ENCODE data around the gene PNMT. TPM values are rescaled to one million over a fixed set of nuclear protein-coding genes. Genes with fewer than 3 reads are reported as not detected.
"Not testable (repeated sequence)": the region's sequence is repeated elsewhere in the genome, so short reads cannot be mapped to it uniquely, and the experiment has no call there.

The PNMT gene
- total RNA-seq, 1 experiment from 2014 or later, result 0.17 TPM

DNA sequence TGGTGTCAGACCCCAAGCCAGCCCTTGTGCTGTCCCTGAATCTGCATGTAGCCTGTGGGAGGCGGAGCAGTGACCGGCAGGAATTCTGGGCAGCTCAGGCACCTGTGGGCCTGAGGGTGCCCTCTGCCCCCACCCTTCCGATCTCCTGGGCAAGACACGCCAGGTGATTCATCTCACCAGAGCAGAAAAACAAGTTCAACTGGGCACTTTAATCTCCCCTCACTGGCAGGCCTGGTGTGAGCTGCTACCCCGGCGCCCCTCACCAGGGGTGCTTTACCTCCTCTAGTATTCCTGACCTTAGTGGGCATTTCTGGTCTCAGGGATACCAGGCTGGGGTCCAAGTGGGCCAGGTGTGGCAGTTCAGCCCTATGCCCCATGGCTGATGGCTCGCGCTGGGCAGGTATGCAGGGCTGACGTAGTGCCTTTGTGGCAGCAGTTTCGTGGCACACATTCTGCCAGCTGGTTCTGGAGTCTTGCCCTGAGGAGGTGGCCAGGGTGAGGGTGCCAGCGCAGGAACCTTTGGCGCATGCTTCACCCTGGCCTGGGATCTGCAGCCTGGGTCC is 37.6 kb downstream of the PNMT start:
- DNase-seq (ENCODE audit: low read depth), result no peak

DNA sequence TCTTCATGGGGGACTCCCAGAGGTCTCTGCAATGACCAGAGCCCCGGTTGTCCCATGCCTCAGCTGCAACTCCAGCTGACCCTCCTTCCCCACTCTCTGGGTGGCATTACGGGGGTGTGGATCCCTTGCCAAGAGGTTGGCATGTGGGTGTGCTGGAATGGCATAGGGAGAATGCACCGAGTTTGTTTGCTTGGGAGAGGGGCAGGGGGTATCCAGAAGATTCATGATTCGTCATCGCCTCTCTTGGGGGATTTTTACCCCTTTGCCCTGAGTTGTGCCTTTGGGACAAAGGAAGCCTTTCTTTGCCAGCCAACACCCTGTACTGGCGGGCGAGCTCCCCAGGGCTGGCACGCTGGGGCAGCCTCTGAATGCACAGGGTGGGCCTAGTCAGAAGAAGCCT is 38.1 kb downstream of the PNMT start:
- no peak for DNase-seq (ENCODE audit: low read depth)

DNA sequence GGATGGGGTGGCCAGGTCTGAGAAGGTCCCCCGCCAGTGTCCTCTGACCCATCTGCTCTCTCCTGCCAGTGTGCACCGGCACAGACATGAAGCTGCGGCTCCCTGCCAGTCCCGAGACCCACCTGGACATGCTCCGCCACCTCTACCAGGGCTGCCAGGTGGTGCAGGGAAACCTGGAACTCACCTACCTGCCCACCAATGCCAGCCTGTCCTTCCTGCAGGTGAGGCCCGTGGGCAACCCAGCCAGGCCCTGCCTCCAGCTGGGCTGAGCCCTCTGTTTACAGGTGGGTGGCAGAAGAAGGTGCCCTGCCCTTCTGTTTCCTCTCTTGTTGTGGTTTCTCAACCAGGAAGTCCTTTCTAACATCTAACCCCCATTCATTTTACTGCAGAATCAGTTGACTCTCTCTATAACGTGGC is 38.7 kb downstream of the PNMT start:
- DNase-seq (ENCODE audit: low read depth), result no peak

DNA sequence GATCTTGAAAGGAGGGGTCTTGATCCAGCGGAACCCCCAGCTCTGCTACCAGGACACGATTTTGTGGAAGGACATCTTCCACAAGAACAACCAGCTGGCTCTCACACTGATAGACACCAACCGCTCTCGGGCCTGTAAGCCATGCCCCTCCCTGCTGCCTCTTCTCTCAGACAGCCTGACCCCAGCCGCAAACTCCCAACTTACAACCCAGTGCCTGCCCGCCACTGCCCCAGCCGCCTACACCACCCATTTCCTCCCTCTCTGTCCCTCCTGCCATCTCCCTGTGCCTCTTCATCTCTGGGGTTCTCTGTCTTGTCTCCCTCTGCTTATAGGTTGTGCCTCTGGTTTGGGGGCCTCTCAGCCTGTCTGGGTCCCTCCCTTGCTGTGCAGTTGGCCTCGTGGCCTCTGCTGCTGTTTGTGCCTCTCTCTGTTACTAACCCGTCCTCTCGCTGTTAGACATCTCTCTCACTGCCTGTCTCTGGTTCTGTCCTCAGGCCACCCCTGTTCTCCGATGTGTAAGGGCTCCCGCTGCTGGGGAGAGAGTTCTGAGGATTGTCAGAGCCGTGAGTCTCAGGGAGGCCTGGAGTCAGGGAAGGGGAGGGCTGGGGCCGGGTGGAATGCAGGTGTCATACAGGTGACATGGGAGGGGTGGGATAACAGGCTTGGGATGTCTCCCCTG is 41.2 kb downstream of the PNMT start:
- no peak for DNase-seq (ENCODE audit: low read depth)

DNA sequence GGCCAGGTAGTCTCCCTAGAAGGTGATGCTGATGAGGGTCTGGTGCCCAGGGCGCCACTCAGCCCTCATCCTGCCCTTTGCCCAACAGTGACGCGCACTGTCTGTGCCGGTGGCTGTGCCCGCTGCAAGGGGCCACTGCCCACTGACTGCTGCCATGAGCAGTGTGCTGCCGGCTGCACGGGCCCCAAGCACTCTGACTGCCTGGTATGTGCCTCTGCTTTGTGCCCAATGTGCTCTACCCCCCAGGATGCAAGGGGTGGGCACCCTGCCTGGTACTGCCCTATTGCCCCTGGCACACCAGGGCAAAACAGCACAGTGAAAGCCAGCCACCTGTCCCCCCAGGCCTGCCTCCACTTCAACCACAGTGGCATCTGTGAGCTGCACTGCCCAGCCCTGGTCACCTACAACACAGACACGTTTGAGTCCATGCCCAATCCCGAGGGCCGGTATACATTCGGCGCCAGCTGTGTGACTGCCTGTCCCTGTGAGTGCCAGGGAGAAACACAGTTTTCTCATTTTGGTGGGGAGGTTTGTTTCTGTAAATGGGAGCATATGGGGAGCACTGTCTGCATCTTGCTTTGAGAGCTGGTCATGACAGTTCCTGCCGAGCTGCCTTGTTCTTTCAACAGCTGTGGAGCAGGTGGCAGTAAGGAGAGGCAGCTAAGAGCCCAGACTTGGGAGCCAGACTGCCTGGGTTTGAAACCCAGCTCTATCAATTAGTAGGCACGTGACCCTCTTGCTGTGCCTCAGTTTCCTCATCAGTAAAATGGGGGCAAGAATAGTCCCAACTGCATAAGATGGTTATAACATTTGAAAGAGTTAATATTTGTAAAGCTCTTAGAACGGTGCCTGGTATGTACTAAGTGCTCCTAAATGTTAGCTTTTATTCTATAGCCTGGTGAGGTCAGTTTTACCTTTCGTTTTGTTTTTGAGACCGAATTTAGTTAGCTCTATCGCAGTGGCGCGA is 42.0 kb downstream of the PNMT start:
- no peak for DNase-seq (ENCODE audit: low read depth)

DNA sequence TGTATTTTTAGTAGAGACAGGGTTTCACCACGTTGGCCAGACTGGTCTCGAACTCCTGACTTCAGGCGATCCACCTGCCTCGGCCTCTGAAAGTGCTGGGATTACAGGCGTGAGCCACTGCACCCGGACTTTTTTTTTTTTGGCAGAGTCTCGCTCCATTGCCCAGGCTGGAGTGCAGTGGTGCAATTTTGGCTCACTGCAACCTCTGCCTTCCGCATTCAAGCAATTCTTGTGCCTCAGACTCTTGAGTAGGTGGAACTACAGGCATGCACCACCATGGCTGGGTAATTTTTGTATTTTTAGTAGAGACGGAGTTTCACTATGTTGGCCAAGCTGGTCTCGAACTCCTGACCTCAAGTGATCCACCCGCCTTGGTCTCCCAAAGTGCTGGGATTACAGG is 42.8 kb downstream of the PNMT start:
- not testable (repeated sequence) for DNase-seq (ENCODE audit: low read depth)

DNA sequence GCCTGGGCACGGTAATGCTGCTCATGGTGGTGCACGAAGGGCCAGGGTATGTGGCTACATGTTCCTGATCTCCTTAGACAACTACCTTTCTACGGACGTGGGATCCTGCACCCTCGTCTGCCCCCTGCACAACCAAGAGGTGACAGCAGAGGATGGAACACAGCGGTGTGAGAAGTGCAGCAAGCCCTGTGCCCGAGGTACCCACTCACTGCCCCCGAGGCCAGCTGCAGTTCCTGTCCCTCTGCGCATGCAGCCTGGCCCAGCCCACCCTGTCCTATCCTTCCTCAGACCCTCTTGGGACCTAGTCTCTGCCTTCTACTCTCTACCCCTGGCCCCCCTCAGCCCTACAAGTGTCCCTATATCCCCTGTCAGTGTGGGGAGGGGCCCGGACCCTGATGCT is 43.6 kb downstream of the PNMT start:
- no peak for DNase-seq (ENCODE audit: low read depth)

DNA sequence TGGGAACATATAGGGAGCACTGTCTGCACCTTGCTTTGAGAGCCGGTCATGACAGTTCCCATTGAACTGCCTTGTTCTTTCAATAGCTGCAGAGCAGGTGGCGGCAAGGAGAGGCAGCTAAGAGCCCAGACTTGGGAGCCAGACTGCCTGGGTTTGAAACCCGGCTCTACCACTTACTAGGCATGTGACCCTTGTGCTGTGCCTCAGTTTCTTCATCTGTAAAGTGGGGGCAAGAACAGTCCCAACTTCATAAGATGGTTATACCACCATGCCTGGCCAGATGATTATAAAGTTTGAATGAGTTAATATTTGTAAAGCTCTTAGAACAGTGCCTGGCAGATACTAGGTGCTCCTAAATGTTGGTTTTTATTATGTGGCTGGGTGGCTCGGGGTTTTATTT is 46.0 kb downstream of the PNMT start:
- no peak for DNase-seq (ENCODE audit: low read depth)

DNA sequence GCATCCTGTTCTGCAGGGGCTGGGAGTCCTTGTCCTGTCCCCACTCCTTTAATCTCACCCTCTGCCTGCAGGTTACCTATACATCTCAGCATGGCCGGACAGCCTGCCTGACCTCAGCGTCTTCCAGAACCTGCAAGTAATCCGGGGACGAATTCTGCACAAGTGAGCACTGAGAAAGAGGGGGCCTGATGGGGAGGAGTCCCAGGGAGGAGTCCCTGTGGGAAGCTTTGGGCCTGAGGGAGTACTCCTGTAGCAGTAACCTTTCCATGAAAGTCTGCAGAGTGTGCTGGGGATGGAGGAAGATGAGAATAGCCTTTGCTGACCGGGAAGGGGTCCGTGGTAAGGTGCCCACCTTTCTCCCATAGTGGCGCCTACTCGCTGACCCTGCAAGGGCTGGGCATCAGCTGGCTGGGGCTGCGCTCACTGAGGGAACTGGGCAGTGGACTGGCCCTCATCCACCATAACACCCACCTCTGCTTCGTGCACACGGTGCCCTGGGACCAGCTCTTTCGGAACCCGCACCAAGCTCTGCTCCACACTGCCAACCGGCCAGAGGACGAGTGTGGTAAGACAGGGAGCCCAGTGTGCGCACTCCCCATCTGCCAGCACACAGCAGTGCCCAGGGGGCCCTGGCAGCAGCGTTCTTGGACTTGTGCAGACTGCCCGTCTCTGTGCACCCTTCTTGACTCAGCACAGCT is 47.3 kb downstream of the PNMT start:
- DNase-seq (ENCODE audit: low read depth), result no peak

DNA sequence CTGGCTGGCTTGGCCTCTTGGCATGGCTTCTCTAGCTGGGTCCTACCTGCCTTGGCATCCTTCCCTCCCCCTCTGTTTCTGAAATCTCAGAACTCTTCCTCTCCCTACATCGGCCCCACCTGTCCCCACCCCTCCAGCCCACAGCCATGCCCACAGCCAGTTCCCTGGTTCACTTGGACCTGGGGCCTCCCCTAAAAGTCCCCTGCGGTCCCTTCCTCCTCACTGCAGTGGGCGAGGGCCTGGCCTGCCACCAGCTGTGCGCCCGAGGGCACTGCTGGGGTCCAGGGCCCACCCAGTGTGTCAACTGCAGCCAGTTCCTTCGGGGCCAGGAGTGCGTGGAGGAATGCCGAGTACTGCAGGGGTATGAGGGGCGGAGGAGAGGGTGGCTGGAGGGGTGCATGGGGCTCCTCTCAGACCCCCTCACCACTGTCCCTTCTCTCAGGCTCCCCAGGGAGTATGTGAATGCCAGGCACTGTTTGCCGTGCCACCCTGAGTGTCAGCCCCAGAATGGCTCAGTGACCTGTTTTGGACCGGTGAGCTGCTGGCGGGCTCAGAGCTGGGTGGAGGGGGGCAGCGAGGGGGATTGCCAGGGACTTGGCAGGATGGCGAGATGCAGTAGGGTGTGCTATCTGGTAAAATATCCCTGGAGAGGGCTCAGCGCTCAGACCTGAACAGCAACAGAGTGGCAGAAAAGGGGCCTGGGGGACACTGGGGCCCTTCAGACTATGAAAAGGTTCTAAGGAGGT is 48.0 kb downstream of the PNMT start:
- no peak for DNase-seq (ENCODE audit: low read depth)

DNA sequence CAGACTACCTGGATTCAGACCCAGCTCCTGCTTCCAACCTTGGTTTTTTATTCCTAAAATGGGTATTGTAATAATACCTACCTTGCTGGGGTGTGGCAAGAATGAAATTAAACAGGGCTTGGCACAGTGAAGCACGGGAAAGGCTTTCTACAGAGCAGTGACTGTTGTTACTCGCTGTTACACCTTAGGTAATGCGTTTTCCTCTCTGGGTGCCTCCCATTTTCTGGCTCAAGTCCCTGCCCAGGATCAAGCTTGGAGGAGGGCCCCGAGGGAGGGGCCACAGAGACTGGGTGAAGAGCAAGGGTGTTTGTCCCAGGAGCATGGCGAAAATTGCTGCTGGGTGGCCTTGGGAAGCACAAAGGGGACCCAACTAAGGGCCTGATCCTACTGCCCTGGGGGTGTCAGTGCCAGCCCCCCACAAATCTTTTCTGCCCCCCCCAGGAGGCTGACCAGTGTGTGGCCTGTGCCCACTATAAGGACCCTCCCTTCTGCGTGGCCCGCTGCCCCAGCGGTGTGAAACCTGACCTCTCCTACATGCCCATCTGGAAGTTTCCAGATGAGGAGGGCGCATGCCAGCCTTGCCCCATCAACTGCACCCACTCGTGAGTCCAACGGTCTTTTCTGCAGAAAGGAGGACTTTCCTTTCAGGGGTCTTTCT is 48.8 kb downstream of the PNMT start:
- DNase-seq (ENCODE audit: low read depth), result no peak

DNA sequence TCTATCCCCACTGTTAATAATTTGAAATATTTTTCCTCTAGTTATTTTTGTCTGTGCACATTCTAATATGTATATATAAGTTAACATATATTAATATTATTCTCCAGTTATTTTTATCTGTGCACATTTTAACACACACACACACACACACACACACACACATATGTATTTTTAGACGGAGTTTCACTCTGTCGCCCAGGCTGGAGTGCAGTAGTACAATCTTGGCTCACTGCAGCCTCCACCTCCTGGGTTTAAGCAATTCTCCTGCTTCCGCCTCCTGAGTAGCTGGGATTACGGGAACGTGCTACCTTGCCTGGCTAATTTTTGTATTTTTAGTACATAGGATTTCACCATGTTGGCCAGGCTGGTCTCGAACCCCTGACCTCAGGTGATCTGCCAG is 49.4 kb downstream of the PNMT start:
- no peak for DNase-seq (ENCODE audit: low read depth)

DNA sequence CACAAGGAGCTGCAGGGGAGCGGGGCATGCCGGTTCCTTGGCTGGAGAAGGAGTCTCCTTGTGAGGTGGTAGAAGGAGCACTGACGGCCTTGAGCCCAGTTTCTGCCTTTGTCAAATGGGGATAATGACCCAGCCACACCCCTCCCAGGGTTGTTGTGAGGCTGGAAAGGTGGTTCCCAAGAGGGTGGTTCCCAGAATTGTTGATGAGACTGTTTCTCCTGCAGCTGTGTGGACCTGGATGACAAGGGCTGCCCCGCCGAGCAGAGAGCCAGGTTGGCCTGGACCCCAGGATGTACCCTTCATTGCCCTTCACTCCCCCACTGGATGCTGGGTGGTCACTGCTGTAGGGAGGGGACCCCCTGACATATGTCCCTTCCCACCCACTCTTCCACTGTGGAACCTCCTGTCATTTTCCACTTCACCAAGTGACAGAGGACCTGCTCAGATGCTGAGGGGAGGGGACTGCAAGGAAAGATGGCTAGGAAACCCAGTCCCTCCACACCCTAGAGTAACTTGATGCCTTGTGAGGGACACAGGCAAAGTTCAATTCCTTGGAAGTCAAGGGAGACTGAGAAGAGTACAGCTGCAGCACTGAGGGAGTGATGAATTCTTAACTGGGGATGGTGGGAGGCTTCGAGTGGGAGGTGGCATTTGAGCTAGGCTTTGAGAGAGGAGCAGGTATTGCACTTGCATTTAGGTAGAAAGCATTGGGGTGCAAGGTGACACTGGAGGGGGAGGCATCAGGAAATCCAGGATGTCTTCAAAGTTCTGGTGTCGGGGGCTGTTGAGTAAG is 51.5 kb downstream of the PNMT start:
- no peak for DNase-seq (ENCODE audit: low read depth)

Other genes starting within 250 kb of the PNMT start
- 17.2 and 21.3 TPM in 2 replicates for gene MED1, start 217.2 kb upstream of the PNMT start, total RNA-seq (2014; rRNA removed)
- gene CDK12, start 207.0 kb upstream of the PNMT start, total RNA-seq (2014; rRNA removed), result 26.0 and 27.7 TPM in 2 replicates
- not detected in 2 replicates for gene NEUROD2, start 60.5 kb upstream of the PNMT start, total RNA-seq (2014; rRNA removed)
- gene PPP1R1B, start 41.5 kb upstream of the PNMT start, total RNA-seq (2014; rRNA removed), result not detected in 2 replicates
- gene STARD3, start 31.3 kb upstream of the PNMT start, total RNA-seq (2014; rRNA removed), result 36.4 and 46.0 TPM in 2 replicates
- 0.40 TPM in 1 of 2 replicates, not detected in the other for gene TCAP, start 3.1 kb upstream of the PNMT start, total RNA-seq (2014; rRNA removed)
- gene PGAP3, start 19.6 kb downstream of the PNMT start, total RNA-seq (2014; rRNA removed), result 14.0 and 16.1 TPM in 2 replicates
- 35.8 and 39.8 TPM in 2 replicates for gene ERBB2, start 31.6 kb downstream of the PNMT start, total RNA-seq (2014; rRNA removed)
- gene MIEN1, start 62.1 kb downstream of the PNMT start, total RNA-seq (2014; rRNA removed), result 68.3 and 71.0 TPM in 2 replicates
- gene GRB7, start 69.5 kb downstream of the PNMT start, total RNA-seq (2014; rRNA removed), result 0.06 TPM in 2 replicates
- not detected in 2 replicates for gene IKZF3, start 195.9 kb downstream of the PNMT start, total RNA-seq (2014; rRNA removed)
- not detected in 2 replicates for gene ZPBP2, start 199.7 kb downstream of the PNMT start, total RNA-seq (2014; rRNA removed)